Liver (tissue), 9 donors: ENCODE data around the gene SELENOS. TPM values are rescaled to one million over a fixed set of nuclear protein-coding genes. Genes with fewer than 3 reads are reported as not detected.

ENCODE experiments used
- DNase-seq: peaks from one replicate; pipeline ENCODE4 v3.0.0-alpha.2; 2017; ENCODE audit warnings: low spot score
- H3K27ac ChIP-seq, 2 donors: one replicate each; pipeline ENCODE4 v1.7.0; 2013; ENCODE audit warnings: inconsistent platforms in 2 of 2, low read length in 2 of 2, control low read depth in 1 of 2, low read depth in 1 of 2, mild to moderate bottlenecking in 1 of 2
- H3K27me3 ChIP-seq, 4 donors: one replicate each; pipeline versions ENCODE4 v1.6.1 to v1.7.0; 2013; ENCODE audit warnings: low read length in 3 of 4, inconsistent platforms in 1 of 4, mild to moderate bottlenecking in 1 of 4, moderate library complexity in 1 of 4; ENCODE audit not compliant: control insufficient read depth in 4 of 4, insufficient read depth in 4 of 4
- H3K36me3 ChIP-seq, 4 donors: one replicate each; pipeline versions ENCODE4 v1.6.1 to v1.7.0; 2013; ENCODE audit warnings: low read length in 3 of 4, mild to moderate bottlenecking in 3 of 4, low read depth in 1 of 4, moderate library complexity in 1 of 4; ENCODE audit not compliant: control insufficient read depth in 4 of 4, insufficient read depth in 3 of 4
- H3K4me1 ChIP-seq, 4 donors: one replicate each; pipeline versions ENCODE4 v1.6.1 to v1.7.0; 2013; ENCODE audit warnings: low read length in 3 of 4, mild to moderate bottlenecking in 3 of 4, moderate library complexity in 1 of 4; ENCODE audit not compliant: control insufficient read depth in 4 of 4, insufficient read depth in 4 of 4
- H3K4me3 ChIP-seq, 3 donors: one replicate each; pipeline versions ENCODE4 v1.6.1 to v1.7.0; 2013; ENCODE audit warnings: low read length in 3 of 3, control low read depth in 1 of 3, low read depth in 1 of 3, mild to moderate bottlenecking in 1 of 3
- H3K9ac ChIP-seq, 2 donors: one replicate each; pipeline ENCODE4 v1.7.0; 2013; ENCODE audit warnings: low read length in 2 of 2, mild to moderate bottlenecking in 2 of 2, moderate library complexity in 2 of 2, control low read depth in 1 of 2, low read depth in 1 of 2
- H3K9me3 ChIP-seq, 4 donors: one replicate each; pipeline versions ENCODE4 v1.6.1 to v1.7.0; 2013; ENCODE audit warnings: low read length in 3 of 4; ENCODE audit not compliant: control insufficient read depth in 4 of 4
- EGR1 ChIP-seq, 2 donors: IDR thresholded peaks; 2 replicates each; pipeline ENCODE4 v1.6.1; 2016 to 2018; ENCODE audit warnings: antibody characterized with exemption in 2 of 2, low read depth in 2 of 2
- NR2F2 ChIP-seq: IDR thresholded peaks from 2 replicates; pipeline ENCODE4 v1.6.1; 2016; ENCODE audit warnings: antibody characterized with exemption
- RAD21 ChIP-seq, 2 donors: IDR thresholded peaks; 2 replicates each; pipeline ENCODE4 v1.6.1; 2016; ENCODE audit warnings: antibody characterized with exemption in 2 of 2, mild to moderate bottlenecking in 2 of 2
- RXRA ChIP-seq, 2 donors: IDR thresholded peaks; 2 replicates each; pipeline ENCODE4 v1.6.1; 2017 to 2018; ENCODE audit warnings: antibody characterized with exemption in 2 of 2, mild to moderate bottlenecking in 1 of 2
- SP1 ChIP-seq: IDR thresholded peaks from 2 replicates; pipeline ENCODE4 v1.6.1; 2018; ENCODE audit warnings: antibody characterized with exemption, mild to moderate bottlenecking
- TAF1 ChIP-seq: conservative IDR thresholded peaks from 2 replicates; pipeline ENCODE4 v1.6.1; 2016; ENCODE audit warnings: antibody characterized with exemption, mild to moderate bottlenecking
- YY1 ChIP-seq: IDR thresholded peaks from 2 replicates; pipeline ENCODE4 v1.6.1; 2016; ENCODE audit warnings: antibody characterized with exemption, mild to moderate bottlenecking
- WGBS: extraction: QIAGEN DNeasy Blood & Tissue Kit; methylation state at CpG from one replicate; pipeline ENCODE4 v1.1.7; 2013; 5-methylcytosine and 5-hydroxymethylcytosine counted together
- polyA plus RNA-seq, 2 donors: library from polyadenylated mRNA; stranded (reverse) in 1 of 2; unstranded in 1 of 2; fragments of 200-250 nt in 1 of 2; fragments of >200 nt in 1 of 2; fragmentation: Nextera tagmentation in 1 of 2; extraction: Ambion mirVana in 1 of 2; gene quantifications; one replicate each; pipeline versions ENCODE4 v1.2.1 to v1.2.3, GENCODE V29; 2013 to 2015
- total RNA-seq, 2 donors: library from RNA; depleted of rRNA; stranded (reverse); fragments of >200 nt; gene quantifications; one replicate each; pipeline ENCODE4 v1.2.3, GENCODE V29; 2014
- TF ChIP-seq, protein P1 (sequence below): IDR thresholded peaks from 2 replicates; pipeline ENCODE4 v1.6.1; 2016; ENCODE audit warnings: antibody characterized with exemption
- TF ChIP-seq, protein P2 (sequence below): IDR thresholded peaks from 2 replicates; pipeline ENCODE4 v1.6.1; 2016; ENCODE audit warnings: antibody characterized with exemption
- TF ChIP-seq, protein P3 (sequence below): fragments of 150-350 bp; IDR thresholded peaks from 2 replicates; pipeline ENCODE4 v1.5.1; 2017; ENCODE audit warnings: improper control_type of control experiment, low read depth, low read length; ENCODE audit not compliant: missing input control
- donor health status: healthy.
- donor health status: healthy.
- donor health status: healthy.
- donor health status: healthy.
- donor health status: healthy.

The SELENOS gene
- total and polyA plus RNA-seq, 4 donors: 25.8 to 71.1 (median 65.8) TPM

DNA sequence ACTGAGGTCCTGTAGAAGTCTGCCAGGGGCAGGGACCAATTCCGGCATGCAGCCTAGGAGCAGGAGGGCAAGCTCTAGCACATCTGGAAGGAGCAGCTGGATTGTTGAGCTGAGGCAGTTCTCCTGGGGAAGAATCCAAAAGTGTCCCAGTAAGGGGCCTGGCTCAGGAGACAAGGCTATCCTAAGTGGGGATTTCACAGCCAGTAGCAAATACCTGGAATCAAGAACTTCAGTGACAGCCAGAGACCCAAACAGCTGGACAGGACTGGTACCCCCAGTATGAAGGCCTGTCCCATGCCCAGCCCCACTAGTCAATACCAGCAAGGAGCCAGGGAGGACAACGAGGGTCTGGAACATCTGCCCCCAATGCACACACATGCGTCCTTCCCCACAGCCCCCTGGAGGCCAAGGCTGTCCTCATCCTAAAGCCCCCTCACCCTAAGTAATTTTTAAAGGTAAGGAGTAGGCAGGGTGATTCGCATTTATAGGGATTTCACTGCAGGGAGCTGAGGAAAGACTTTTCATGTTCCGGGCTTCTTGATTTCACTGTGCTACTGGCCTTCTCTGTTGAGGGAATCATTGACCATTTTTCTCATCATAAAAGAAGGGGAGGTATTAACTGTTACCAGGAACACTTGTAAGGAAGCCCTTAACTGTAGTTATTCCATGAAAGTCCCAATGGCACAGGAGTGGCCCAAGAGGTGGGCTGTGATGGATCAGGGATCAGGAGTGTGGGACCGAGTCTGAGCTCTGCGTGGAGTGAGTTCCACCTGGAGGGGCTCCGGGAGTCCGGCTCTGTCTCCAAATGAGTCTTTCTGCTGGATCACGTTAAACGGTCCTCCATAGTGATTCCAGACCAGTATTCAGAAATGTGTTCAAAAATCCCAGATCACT is 22.9 kb downstream of the SELENOS start:
- H3K9ac ChIP-seq: peak overlapping the region in 1 of 2 donors; percentile 12
- TF ChIP-seq, protein P1, sequence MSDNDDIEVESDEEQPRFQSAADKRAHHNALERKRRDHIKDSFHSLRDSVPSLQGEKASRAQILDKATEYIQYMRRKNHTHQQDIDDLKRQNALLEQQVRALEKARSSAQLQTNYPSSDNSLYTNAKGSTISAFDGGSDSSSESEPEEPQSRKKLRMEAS: no peak
- TF ChIP-seq RAD21 (IDR thresholded peaks at IDR 0.05): no peak
- TF ChIP-seq RXRA (IDR thresholded peaks at IDR 0.05): no peak
- TF ChIP-seq, protein P2, sequence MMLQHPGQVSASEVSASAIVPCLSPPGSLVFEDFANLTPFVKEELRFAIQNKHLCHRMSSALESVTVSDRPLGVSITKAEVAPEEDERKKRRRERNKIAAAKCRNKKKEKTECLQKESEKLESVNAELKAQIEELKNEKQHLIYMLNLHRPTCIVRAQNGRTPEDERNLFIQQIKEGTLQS: no peak
- TF ChIP-seq EGR1 (IDR thresholded peaks at IDR 0.05; ENCODE audit: low read depth in 2 of 2): no peak
- TF ChIP-seq, protein P3, sequence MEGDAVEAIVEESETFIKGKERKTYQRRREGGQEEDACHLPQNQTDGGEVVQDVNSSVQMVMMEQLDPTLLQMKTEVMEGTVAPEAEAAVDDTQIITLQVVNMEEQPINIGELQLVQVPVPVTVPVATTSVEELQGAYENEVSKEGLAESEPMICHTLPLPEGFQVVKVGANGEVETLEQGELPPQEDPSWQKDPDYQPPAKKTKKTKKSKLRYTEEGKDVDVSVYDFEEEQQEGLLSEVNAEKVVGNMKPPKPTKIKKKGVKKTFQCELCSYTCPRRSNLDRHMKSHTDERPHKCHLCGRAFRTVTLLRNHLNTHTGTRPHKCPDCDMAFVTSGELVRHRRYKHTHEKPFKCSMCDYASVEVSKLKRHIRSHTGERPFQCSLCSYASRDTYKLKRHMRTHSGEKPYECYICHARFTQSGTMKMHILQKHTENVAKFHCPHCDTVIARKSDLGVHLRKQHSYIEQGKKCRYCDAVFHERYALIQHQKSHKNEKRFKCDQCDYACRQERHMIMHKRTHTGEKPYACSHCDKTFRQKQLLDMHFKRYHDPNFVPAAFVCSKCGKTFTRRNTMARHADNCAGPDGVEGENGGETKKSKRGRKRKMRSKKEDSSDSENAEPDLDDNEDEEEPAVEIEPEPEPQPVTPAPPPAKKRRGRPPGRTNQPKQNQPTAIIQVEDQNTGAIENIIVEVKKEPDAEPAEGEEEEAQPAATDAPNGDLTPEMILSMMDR: no peak
- no peak overlapping the region for H3K4me3 ChIP-seq
- no peaks in the 10 kb centered on the region for H3K9me3 ChIP-seq
- no peaks in the 10 kb centered on the region for H3K36me3 ChIP-seq
- no peaks in the 10 kb centered on the region for H3K27me3 ChIP-seq
- H3K27ac ChIP-seq: no peak overlapping the region
- H3K4me1 ChIP-seq: peaks cover 3 to 24% (median 10%) of the 10 kb centered on the region in 4 donors
- 89% methylated on average over 11 of the region's 11 CpGs for WGBS
- no peak for DNase-seq

DNA sequence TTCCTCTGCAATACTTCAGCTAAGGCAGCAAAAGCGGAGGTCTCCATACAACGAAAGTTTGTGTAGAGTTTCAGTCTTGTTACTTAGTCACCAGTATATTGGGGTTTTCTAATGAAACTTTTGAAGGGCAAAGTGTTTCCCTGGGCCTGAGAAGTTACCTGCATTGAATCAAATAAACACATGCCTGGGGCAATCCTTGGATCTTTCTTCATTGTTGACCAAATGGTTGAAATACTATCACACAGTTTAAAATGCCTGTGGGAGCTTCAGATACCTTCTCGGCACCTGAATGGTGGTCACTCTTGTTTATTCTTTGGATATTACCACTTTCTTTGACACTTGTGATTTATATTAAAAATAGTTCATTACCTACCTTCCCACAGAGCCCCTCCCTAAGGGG is 24.4 kb downstream of the SELENOS start:
- peak overlapping the region; percentile 67 to 70 for H3K27ac ChIP-seq
- no peaks in the 10 kb centered on the region for H3K9me3 ChIP-seq
- no peaks in the 10 kb centered on the region for H3K27me3 ChIP-seq
- peak overlapping the region in 2 of 3 donors; percentile 69 to 95 for H3K4me3 ChIP-seq
- peaks cover 3 to 21% (median 10%) of the 10 kb centered on the region in 4 donors for H3K4me1 ChIP-seq
- H3K9ac ChIP-seq: peak overlapping the region; percentile 45 to 56
- no peak for DNase-seq
- 58% methylated on average over 3 of the region's 3 CpGs for WGBS
- H3K36me3 ChIP-seq: no peaks in the 10 kb centered on the region
- no peak for TF ChIP-seq RXRA (IDR thresholded peaks at IDR 0.05)
- TF ChIP-seq, protein P2: no peak
- TF ChIP-seq, protein P1: no peak
- TF ChIP-seq TAF1: no peak
- TF ChIP-seq NR2F2: no peak

DNA sequence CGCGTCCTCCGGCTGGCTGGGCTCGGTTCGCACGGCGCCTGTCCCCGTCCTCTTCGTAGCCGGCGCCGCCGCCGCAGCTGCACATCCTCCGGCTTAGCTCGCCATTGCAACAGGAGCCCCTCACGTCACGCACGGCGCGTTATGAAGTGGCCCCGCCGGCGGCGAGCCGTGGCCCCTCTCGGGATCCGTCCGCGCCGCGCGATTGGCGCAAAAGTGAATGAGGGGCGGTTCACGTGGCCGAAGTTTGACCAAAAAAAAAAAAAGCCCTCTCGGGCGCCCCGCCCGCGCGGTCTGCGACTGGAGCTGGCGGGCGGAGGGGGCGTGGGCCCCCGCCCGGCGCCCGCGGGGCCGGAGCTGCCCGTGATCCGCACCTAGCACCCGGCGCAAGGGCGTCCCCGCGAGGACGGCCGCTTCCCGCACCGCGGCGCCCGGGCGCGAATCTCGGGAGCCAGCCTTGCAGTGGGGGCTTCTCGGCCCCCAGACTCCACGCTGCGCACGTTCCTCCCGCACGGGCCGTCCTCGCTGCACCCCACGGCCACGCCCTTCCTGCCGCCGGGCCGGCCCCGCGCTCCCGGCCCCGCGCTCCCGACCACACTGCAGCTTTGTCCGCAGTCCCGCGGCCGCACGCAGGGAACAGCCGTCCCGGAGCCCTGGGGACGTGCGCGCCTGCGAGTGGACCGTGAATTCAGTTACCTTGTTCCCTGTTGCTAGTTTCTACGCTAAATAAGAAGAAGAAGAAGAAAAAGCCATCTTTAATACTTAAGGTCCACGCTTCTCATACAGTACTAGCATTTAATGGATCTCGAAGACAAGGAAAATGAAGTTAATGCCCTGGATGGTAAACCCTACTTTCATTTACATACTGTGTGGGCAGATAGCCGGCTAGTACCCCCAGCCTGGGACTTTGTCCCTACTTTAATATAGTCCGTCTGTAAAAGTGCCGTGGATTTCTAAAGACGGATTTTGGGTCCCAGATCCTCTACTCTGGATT is 25.2 kb downstream of the SELENOS start, which contains the start of gene CHSY1:
Gene CHSY1, minus strand, starts transcription at position 219 of the 991 bp plus-strand sequence. CDS start 592 bp downstream, outside the sequence.
- under 1% methylated on average over 108 of the region's 108 CpGs for WGBS
- no peaks in the 10 kb centered on the region for H3K36me3 ChIP-seq
- peak within 1 kb of the TSS; percentile 58 to 95 (median 69) for H3K4me3 ChIP-seq
- no peaks in the 10 kb centered on the region for H3K27me3 ChIP-seq
- peak within 1 kb of the TSS; percentile 70 to 74 for H3K27ac ChIP-seq
- no peaks in the 10 kb centered on the region for H3K9me3 ChIP-seq
- TF ChIP-seq TAF1 (no peak), SP1 (peak; percentile 39), RAD21 (IDR thresholded peaks at IDR 0.05) (peak in 1 of 2 donors; percentile 16), YY1 (peak; percentile 65)
- DNase-seq: peak; percentile 88
- H3K9ac ChIP-seq: peak within 1 kb of the TSS; percentile 45 to 56
- peaks cover 3 to 21% (median 10%) of the 10 kb centered on the region in 4 donors for H3K4me1 ChIP-seq
